HG03469 (cell line): ENCODE results near the gene TRIM2.

ENCODE experiments used
- ATAC-seq: cut with Tn5 transposase; IDR thresholded peaks from one replicate; pipeline ENCODE4 v1.9.1; 2021; ENCODE audit warnings: mild to moderate bottlenecking, moderate library complexity, moderate number of reproducible peaks; ENCODE audit not compliant: unreplicated experiment

The TRIM2 gene

DNA sequence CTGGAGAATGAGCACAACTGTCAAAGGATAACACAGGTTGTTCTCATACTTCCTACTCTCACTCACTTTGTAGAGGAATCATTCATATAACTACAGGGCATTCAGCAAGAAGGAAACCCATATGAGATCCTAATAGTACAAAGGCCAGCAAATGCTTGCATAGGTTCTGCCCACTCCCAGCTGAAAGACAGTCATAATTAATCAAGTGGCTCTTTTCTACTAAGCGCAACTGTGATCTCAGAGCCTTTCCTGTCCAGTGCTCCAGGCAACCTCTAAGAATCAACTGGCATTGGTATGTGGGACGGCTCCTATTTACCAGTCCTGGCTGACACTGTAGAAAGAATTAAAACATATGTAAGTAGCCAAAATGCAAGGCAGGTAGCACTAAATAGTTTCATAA, 121.3 kb downstream of the TRIM2 start:
- no peak for ATAC-seq

DNA sequence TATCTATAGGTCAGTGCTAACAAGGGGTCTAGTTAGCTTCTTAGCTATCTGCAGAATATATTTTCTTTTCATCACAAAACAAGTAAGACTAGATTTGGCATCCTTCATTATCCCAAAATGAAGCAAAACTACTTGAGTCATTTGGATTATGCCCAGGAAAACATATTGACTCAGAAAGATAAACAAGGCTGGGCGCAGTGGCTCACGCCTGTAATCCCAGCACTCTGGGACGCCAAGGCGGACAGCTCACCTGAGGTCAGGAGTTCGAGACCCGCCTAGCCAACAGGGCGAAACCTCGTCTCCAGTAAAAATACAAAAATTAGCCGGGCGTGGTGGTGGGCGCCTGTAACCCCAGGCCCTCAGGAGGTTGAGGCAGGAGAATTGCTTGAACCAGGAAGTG, 122.3 kb downstream of the TRIM2 start:
- no peak for ATAC-seq

DNA sequence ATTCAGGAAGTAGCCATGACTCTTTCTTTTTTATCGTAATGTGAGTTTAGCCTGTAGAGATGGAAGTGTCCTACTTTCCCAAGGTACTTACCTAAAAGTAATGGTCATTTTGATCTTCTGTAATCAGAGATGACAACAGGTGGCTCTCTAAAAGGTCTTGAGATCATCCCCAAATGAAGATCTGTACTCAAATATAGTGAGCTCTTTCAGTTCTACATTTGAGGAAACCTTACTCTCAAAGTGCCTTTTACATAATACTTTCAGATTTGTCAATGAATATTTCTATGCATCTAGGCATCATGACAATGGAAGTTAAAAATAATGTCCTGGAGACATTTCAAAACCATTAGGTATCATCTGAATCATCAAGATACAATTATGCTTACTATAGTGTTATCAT, 123.0 kb downstream of the TRIM2 start:
- ATAC-seq = no peak

DNA sequence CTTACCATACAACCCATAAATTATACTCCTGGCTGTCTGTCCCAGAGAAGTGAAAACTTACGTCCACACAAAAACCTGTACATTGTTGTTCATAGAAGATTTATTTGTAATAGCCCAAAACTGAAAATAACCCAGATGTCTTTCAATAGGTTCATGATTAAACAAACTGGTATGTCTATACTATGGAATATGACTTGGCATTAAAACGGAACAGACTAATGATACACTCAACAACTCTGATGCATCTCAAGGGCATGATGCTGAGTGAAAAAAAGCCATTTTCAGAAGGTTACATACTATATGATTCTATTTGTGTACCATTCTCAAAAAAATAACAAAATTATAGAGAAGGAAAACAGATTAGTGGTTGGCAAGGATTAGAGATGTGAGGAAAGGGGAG, 128.7 kb downstream of the TRIM2 start:
- ATAC-seq = no peak

DNA sequence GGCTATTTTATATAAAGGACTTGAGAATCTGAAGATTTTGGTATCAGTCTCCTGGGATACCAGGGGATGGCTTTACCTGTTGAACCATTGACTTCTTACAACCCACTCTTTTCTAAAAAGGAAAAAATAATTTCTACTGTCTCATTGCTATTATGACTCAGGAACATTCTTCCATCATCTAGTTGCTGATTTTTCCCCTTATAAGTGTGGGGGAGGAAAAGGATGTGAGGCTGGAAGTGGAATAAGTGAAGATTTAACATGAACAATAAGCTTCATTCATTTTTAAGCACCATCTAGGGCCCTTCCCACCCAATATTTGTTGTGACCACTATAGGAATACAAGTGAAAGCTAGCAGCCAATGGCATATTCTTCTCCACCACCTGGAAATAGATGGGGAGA, 129.6 kb downstream of the TRIM2 start:
- no peak for ATAC-seq

DNA sequence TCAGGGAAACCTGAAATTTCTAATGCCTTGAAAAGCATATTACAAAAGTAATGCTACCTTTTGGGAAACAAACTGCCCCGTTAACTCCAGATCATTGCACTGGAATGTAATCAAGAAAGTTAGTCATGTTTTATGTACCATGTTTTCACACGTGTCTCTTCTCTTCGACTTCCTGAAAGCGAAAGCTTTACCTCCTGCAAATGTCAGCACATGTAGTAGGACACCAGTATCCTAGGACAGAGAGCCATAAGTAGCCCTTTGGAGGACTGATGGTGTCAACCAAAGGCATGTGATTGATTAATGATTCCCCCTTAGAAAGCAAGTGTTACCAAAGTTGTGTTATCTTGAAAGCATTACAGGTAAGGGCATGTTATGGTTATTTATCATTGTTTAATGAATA, 131.4 kb downstream of the TRIM2 start:
- no peak for ATAC-seq

DNA sequence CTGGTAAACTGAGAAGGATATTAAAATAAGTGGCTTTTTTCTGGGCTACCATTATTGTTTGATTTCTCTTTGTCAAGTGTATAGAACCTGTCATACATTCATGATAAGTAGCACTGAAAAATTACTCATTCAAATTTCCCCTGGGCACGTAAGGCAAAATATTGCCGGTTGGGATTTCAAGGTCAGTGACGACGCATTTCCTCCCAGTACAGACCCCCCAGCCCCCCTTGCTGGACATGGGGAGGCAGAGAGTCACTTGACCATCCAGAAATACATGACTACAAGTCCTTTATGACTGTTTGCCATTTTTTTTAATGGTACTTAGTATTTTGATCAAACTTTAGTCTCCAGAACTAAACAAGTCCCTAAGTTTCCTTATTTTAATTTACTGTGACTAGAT, 133.4 kb downstream of the TRIM2 start:
- no peak for ATAC-seq

DNA sequence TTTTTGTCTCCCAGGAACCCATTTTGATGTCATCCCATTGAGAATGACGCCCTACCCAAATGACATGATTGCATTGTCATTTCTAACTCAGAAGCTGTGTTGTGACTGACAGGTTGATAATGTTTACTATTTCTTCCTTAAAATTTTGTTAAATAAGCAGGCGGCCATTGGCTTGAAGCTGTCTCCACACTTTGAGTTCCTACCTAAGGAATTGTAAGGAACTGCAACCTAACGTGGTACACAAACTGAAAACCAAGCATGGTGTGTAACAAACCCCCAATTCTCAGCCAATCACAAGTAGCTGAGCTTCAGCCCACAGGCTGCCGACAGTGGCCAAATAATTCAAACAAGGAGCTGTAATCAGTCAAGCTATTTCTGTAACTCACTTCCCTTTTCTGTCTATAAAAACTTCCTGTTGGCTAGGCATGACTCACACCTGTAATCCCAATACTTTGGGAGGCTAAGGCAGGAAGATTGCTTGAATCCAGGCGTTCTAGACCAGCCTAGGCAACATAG, 137.4 kb downstream of the TRIM2 start:
- no peak for ATAC-seq

DNA sequence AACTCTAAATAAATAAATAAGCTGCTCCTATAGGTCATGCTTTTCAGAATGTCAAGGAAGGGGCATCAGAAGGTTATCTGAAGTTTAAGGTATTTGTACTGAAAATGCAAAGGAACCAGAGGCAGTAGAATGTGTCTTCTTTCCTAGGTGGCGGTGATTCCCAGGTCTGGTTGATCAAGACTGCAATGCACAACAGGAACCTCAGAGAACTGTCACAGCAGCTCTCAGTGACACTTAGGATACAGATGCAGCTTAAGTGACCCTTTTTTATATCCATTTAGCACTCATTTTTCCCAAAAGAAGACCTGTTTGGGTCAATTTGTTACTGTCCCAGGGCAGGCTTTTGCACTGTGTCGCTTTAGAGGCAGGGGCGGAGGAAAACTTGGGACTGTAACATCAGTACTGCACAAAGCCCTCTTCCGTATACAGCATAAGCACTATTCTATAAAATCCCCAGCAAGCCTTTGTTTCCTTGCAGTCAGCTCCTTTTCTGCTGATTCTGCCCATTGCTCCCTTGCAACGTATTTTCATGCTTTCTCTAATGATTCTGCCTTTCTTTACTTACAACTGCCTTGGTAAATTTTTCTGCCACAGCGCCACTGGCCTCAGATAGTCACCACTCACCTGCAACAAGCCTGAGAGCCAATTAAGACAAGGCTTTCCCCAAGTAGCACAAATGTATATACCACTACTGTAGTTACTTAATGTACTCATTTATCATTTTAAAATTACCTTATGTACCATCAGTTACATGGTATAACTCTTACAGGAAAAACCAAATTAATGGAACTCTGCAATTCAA, 138.7 kb downstream of the TRIM2 start:
- ATAC-seq = no peak

DNA sequence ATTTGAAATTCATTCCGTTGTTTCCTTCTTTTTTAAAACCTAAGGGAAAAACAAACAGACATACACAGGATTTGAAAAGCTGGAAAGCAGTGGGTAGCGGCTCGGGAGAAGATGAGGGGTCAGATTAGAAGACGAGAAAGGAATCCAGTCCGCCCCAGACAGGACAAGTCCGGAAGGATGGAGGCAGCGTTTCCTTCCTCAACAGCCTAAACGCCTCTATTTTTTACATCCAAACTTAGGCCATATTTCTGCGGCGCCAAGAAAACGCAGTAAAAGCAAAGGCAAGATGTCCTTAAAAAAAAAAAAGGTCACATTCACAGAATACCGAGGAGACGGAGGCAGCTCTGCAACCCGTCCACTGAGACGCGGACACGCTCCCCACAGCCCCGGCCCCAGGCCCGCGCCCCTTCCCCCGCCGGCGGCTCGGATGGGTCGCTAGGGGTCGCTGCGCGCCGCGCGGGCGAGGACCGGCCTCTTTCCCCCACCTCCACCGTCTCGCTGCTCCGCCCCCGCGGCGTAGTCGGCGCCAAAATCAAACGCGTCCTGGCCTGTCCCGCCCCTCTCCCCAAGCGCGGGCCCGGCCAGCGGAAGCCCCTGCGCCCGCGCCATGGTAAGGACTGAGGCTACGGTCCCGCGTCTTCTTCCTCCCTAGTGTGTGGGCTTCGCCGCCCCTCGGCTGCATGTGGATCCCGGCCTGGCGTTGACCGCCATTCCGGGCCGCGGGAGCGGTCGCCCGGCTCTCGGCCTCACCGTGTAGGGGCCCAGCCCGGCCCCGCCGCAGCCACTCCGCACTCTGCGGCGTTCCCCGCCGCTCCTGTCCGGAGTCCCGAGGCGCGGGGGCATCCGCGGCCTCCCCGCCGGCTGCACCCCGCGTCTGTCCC, 140.1 kb downstream of the TRIM2 start, which contains the start of gene MND1:
Gene MND1, plus strand, starts transcription at position 558 of the 881 bp plus-strand sequence. Its CDS starts 50 bp downstream, at position 608.
- peak; percentile 48 for ATAC-seq

DNA sequence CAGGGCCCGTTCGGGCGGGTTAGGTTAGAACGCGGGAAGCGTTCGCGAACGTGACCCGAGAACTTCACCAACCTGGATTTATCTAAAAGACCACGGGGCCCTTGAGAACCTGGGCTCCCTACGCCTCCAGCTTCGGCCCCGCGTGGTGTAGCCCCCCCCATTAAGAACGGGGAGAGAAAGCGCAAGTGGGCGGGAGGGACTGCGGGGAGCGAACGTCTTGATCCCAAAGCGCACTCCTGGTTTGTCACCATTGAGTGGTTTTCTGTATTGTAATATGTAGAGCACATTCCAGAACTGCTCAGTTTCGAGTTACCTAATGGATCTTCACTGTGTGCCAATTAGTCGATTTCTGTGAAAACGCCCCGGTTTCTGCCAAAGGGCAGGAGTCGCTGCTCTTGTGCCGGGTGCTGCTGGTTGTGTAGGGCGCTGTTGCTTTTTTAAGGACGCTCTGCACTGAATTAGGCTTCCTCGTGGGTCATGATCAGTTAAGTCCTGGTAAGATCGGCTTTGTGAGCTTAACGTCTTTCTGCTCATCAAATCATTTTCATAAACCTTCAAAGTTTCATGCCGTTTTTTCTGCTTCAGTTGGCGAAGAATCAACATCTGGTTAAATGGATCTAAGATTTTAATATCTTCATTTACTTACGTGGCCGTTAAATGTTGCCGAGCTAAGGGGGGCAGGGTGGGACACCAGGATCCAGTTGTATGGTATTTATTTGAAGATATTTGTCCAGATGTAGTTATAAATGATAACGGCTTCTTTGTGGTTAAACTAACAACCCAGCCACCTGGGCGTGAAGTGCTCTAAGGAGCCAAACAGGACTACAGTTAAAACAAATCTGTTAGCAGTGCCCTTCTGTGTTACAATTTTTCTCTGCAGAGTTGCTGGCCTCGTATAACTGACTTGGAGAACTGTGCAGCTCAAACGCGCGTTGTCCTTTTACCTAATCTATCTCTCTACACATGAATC, 141.1 kb downstream of the TRIM2 start:
- ATAC-seq = no peak

DNA sequence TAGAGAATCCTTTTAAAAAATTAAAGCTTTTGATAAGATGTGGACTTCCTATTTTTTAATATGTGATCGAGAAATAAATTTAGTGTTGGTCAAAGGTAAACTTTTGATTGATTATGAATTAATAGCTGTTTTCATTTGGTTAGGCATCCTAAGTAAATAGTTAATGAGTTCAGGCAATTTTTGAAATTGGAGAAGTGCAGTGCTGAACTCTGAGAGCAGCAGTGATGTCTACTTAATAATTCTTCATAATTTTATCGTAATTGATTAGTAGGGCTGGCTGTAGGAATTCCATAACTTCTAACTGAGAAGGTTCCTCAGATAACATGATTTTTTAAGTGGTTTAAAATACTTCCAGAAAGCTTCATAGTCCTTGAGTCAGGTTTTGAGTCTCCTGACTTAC, 141.8 kb downstream of the TRIM2 start:
- no peak for ATAC-seq

DNA sequence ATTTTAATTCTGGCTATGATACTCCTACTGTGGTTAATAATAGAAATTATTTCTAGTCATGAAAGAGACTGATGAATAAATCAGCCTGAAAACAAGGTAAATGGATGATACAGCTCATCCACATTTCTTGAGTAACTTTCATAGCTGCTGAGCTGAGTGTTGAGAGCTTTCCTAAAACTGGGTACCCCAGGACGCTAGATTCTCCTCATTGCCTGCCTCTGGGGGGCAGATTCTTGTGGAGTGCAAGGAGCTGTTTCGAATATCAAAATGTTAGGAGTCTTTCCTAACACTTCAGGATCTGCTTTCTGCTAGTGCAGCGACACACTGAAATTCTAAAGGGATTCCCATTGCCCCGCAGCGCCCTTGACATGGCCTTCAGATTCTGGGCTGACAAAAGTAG, 142.3 kb downstream of the TRIM2 start:
- ATAC-seq = no peak

DNA sequence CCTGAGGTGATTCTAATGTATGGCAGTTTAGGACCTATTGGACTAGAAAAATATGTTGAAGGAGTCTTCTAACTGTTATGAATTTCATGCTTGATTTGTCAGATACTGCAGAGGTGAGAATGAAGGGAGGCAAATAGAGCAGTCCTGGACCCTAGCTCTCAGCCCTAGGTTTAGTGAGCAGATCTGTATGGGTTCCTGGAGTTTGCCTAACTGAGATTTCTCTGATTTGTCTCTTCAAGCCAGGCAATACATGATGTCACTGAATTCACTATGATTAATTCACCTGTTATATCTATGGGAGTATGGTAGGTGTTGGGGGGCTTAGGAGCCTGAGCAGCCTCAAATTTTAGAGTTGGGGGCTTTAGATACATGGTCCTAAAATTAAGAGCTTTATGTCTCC, 142.9 kb downstream of the TRIM2 start:
- no peak for ATAC-seq

DNA sequence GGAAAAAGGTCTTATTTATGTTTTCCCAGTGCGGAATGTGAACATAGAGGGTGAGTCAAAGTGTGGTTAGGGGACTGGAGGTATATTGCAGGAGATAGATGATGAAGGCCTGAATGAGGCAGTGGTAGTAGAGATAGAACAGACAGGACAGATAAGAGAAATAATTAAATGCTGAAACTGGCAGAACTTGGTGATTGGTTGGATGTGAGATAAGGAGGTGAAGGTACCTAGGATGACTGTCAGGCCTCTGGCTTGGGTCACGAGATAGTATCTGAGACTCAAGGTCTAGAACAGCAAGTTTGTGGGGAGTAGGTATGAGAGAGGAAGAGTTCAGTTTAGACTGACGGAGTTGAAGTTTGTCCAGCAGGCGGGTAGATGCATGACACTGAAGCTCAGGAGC, 143.8 kb downstream of the TRIM2 start:
- ATAC-seq = no peak

DNA sequence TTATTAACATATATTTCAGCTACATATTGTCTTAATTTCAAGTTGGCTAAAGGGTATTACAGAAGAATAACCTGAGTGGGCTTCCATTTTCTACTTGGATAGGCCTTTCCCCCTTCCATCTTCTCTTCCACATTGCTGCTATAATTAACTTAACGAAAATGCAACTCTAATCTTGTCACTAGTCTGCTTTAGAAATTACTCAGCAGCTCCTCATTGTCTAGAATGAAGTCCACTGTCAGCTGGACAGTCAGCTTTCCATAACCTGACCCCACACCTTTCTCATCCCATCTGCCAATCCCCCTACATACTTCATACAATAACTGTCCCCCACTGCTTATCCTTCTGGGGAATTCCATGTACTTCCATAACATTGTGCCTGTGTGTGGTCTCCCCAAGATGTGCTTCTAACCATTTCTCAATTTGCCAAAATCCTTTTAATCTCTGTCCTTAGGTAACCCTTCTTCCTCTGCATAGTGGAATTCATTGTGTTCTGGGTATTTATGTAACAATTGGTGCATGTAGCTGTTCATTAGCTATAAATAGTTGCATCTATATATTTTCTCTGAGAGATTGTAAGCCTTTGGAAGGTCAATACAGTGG, 145.1 kb downstream of the TRIM2 start:
- ATAC-seq = no peak

DNA sequence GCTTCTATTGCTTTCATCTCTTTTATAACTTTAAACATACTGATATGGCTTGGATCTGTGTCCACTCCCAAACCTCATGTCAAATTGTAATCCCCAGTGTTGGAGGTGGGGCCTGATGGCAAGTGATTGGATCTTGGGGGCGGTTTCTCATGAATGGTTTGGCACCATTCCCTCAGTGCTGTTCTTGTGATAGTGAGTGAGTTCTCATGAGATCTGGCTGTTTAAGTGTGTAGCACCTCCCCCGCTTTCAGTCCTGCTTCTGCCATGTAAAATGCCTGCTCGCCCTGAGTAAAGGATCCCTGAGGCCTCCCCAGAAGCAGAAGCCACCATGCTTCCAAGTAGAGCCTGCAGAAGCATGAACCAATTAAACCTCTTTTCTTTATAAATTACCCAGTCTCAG, 157.9 kb downstream of the TRIM2 start:
- no peak for ATAC-seq

DNA sequence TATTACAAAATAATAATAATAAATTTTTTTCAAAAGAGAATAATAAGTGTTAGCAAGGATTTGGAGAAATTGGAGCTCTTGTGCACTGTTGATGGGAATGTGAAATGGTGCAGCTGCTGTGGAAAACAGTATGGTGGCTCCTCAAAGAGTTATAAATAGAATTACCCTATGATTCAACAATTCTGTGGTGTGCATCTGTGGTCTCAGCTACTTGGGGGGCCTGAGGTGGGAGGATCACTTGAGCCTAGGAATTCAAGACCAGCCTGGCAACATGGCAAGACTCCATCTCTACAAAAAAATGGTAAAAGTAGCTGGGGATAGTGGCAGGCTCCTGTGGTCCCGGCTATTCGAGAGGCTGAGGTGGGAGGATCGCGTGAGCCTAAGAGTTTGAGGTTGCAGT, 159.8 kb downstream of the TRIM2 start:
- no peak for ATAC-seq

DNA sequence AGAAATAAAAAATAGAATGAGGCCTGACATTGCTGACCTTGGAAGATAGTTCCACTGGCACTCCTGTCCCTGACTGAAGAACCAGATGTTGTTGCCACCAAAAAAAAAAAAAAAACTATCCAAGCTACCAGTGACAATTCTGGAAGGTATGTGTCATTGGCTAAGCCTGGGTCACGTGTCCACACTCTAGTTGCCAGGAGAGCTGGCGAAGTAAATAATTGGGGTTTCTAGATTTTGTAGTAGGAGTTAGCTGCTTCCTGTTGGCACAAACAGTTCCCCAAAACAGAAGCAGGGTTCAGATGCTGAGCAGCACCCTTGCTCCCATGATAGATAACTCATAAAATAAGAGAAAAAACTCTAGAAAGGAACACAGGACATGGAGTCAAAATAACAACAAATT, 160.8 kb downstream of the TRIM2 start:
- no peak for ATAC-seq

DNA sequence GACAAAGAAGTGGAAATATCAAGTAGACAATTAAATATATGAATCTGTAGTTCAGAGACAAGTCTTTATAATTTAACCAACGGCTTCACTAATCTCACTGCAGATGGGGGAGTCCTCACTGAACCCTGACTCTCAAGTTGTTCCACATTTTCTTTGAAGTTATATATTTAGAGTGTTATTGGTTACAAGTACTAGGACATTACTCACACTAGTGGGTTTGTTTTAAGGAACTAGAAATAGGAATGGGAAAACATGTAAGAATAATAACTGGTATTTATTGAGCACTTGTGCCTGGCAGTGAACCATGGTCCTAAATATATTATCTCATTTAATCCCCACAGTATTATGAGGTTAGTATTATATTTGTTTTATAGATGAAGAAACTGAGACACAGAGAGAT, 162.2 kb downstream of the TRIM2 start:
- no peak for ATAC-seq
